GM10266 (cell line): ENCODE data around the gene KIR3DL3.
"Not testable (repeated sequence)": the region's sequence is repeated elsewhere in the genome, so short reads cannot be mapped to it uniquely, and the experiment has no call there.

Experiments
- DNase-seq: peaks from one replicate; pipeline ENCODE4 v3.0.0; 2012; ENCODE audit errors: extremely low spot score
- TF ChIP-seq, protein P1 (sequence below): IDR thresholded peaks from 2 replicates; pipeline ENCODE4 v1.5.1; 2012; ENCODE audit warnings: mild to moderate bottlenecking, low read depth; ENCODE audit not compliant: control insufficient read depth, insufficient read depth; ENCODE audit errors: missing control alignments

Gene KIR3DL3

GRCh38 chr19:54692298-54692615 lies 32.0 kb upstream of the KIR3DL3 start:
- DNase-seq = no peak
- TF ChIP-seq, protein P1, sequence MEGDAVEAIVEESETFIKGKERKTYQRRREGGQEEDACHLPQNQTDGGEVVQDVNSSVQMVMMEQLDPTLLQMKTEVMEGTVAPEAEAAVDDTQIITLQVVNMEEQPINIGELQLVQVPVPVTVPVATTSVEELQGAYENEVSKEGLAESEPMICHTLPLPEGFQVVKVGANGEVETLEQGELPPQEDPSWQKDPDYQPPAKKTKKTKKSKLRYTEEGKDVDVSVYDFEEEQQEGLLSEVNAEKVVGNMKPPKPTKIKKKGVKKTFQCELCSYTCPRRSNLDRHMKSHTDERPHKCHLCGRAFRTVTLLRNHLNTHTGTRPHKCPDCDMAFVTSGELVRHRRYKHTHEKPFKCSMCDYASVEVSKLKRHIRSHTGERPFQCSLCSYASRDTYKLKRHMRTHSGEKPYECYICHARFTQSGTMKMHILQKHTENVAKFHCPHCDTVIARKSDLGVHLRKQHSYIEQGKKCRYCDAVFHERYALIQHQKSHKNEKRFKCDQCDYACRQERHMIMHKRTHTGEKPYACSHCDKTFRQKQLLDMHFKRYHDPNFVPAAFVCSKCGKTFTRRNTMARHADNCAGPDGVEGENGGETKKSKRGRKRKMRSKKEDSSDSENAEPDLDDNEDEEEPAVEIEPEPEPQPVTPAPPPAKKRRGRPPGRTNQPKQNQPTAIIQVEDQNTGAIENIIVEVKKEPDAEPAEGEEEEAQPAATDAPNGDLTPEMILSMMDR = no peak

DNA sequence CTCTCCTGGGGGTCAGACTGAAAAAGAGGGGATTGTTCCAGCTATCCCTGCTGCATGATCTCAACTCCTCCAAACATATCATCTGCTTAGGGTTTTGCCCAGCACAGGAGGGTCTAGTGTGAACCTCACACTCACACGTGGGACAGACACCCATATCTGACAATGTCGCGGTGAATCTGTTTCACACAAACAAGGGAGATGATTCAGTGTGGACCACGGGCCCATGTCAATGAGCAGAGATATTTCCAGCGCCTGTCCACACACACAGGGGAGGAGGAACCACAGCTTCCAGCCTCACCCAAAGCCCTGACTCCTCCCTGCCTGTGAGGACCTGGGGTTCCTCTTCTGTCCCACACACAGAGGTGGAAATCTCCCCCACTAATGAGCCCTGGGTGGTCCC lies 29.6 kb upstream of the KIR3DL3 start:
- TF ChIP-seq, protein P1 = no peak
- DNase-seq = no peak

DNA sequence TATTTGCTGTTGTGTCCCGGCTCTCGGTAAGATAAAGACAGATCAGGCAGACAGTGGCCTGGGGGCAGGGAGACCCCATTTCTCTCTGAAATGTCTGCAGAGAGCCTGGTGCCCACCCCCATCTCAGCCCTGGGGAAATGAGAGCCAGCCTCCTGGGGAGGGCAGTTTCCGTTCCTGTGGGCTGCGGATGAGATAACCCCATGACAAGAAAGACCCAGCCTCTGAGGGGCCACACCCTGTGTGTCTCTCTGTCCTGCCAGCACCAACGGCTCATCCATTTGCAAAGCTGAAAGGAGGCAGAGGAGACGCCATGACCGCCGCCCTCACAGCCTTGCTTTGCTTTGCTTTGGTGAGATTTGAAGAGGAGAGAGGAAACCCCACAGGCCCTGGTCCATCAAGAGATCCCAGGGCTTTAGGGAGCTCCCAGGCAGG lies 28.1 kb upstream of the KIR3DL3 start:
- no peak for DNase-seq
- TF ChIP-seq, protein P1 = no peak

DNA sequence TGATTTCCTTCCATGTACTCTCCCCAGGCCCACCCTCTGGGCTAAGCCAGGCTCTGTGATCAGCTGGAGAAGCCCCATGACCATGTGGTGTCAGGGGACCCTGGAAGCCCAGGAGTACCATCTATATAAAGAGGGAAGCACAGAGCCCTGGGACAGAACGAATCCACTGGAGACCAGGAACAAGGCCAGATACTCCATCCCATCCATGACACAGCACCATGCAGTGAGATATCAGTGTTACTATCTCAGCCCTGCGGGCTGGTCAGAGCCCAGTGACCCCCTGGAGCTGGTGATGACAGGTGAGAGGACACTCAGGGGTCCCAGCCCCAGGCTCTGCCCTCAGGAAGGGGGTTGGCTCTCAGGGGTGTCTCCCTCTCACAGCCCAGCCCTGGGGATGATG lies 27.5 kb upstream of the KIR3DL3 start:
- no peak for DNase-seq
- TF ChIP-seq, protein P1 = no peak

DNA sequence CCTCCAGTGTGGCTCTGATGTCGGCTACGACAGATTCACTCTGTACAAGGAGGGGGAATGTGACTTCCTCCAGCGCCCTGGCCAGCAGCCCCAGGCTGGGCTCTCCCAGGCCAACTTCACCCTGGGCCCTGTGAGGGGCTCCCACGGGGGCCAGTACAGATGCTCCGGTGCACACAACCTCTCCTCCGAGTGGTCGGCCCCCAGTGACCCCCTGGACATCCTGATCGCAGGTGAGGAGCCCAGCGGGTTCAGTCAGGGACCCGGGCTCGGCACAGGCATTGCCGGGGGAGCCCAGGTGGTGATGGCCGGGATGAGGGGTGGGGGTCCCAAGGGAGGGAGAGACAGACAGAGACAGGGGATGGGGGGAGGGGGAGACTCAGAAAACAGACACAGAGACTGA lies 26.5 kb upstream of the KIR3DL3 start:
- DNase-seq = not testable (repeated sequence)

DNA sequence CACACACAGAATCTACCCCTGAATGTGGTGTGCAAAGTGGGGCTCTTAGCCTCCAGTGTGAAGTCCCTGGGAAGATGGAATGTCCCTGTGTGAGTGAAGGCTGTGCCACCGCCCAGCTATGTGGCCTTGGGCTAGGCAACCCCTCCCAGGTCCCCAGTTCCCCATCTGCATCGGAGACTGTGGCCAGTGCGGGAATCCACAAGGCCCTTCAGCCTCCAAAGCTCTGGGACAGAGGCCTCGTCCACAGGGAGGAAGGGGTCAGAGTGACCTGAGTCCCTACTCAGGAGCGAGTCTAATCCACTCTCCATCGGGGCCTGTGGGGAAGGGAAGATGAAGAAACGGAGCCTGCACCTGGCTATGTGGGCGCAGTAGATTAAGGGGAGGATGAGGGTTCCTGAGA lies 19.3 kb upstream of the KIR3DL3 start:
- TF ChIP-seq, protein P1 = no peak
- DNase-seq = no peak

DNA sequence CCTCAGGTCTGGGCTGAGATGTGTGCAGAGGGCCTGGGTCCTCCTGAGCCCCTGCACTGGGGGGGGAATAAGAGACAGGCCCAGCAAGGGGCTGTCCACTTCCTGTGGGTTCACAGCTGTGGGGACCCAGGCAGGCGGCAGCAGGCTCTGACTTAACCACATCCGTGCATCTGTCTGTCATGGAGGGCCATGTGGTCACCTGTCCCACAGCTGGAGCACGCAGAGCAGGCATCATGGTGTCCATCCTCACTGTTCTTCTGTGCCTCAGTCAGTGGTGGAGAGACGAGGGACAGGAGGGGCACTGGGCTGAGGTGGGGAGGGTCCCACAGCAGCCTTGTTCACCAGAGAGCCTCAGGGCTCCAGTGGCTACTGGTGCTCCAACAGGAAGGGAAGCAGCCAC lies 16.3 kb upstream of the KIR3DL3 start:
- TF ChIP-seq, protein P1 = no peak
- peak; percentile 32 for DNase-seq

DNA sequence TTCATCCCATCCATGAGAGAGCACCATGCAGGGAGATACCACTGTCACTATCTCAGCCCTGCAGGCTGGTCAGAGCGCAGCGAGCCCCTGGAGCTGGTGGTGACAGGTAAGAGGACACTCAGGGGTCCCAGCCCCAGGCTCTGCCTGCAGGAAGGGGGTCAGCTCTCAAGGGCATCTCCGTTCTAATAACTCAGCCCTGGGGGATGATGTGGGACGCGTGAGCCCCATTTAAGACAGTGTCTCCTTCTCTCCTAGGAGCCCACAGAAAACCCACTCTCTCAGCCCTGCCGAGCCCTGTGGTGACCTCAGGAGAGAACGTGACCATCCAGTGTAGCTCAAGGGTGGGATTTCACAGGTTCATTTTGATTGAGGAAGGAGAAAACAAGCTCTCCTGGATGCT lies 15.5 kb upstream of the KIR3DL3 start:
- DNase-seq = no peak
- TF ChIP-seq, protein P1 = no peak
